Activated T-helper 17 cell treated with anti-CD3 and anti-CD28 coated beads, Interleukin-2, amount 50 U/mL, for 72 hours (primary cell): ENCODE data around the gene INTS2. TPM values are rescaled to one million over a fixed set of nuclear protein-coding genes. Genes with fewer than 3 reads are reported as not detected.

Experiments used
- total RNA-seq, 2 donors: library from RNA; stranded (reverse); gene quantifications; one replicate each; pipeline ENCODE4 v1.2.3, GENCODE V29; 2022

INTS2 gene
- total RNA-seq, 2 donors from 2014 or later: 32.3 to 34.0 TPM

Other genes starting within 250 kb of the INTS2 start
- 10 to 100 TPM; 19.0 to 21.7 TPM for gene BRIP1, start 64.5 kb downstream of the INTS2 start, total RNA-seq
- gene MED13, start 137.3 kb upstream of the INTS2 start, total RNA-seq: 10 to 100 TPM; 48.9 to 51.3 TPM